Lower lobe of right lung (tissue), 2 donors: Measurements from ENCODE around the gene TEX36. TPM values are rescaled to one million over a fixed set of nuclear protein-coding genes. Genes with fewer than 3 reads are reported as not detected.
"Not testable (repeated sequence)": the region's sequence is repeated elsewhere in the genome, so short reads cannot be mapped to it uniquely, and the experiment has no call there.

Experiments
- ATAC-seq, 2 donors: fragments of 200-7000 bp; cut with Tn5 transposase; one replicate each; pipeline ENCODE4 v1.9.1; 2020 to 2022; ENCODE audit warnings: mild to moderate bottlenecking in 2 of 2, moderate library complexity in 2 of 2
- DNase-seq: peaks from one replicate; pipeline ENCODE4 v3.0.0-alpha.2; 2020
- H3K27ac ChIP-seq: fragments of 200-600 bp; one replicate; pipeline ENCODE4 v1.8.0; 2022
- H3K27me3 ChIP-seq: fragments of 200-600 bp; one replicate; pipeline ENCODE4 v1.8.0; 2022; ENCODE audit warnings: low read depth
- H3K36me3 ChIP-seq: fragments of 200-600 bp; one replicate; pipeline ENCODE4 v1.8.0; 2022; ENCODE audit warnings: mild to moderate bottlenecking
- H3K4me1 ChIP-seq: fragments of 200-600 bp; one replicate; pipeline ENCODE4 v1.8.0; 2022
- H3K4me3 ChIP-seq: fragments of 200-600 bp; one replicate; pipeline ENCODE4 v1.8.0; 2022; ENCODE audit warnings: mild to moderate bottlenecking
- H3K9me3 ChIP-seq: fragments of 200-600 bp; one replicate; pipeline ENCODE4 v1.8.0; 2022
- CTCF ChIP-seq: fragments of 200-600 bp; IDR thresholded peaks from one replicate; pipeline ENCODE4 v1.8.0; 2022; ENCODE audit warnings: antibody characterized with exemption, mild to moderate bottlenecking
- intact Hi-C: fragments of 100-400 bp; cut with DNase I; formaldehyde crosslinking; loops from one replicate; pipeline ENCODE4 v1.11.0; 2022
- total RNA-seq: library from RNA; stranded (reverse); fragmentation: NEBNext Ultra II Directional; extraction: Animal tissue kit (Norgen Biotek cat#: 25700); gene quantifications from one replicate; pipeline ENCODE4 v1.2.1, GENCODE V29; 2021
- donor health status: DM: no; HTN: yes; CAD: no; lungs with severe emphysema.

Gene TEX36
- total RNA-seq, 1 donor from 2014 or later = not detected

DNA sequence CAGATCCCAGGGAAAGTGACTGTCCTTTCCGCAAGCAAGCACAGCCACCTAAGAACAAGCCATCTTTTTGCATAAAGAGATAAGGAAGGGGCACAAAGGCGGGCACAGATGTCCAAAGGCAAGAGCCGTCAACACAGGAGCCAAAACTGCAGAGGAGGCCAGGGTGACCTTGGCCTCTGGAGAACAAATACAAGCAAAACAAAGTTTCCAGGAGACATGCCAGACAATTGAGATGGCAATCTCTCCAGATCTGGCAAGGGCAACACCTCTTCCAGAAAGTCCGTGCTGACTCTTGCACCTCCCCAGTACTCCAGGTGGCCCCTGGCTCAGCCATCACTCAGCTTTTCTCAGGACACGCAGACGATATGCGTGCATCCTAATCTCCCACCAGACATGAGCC lies 58.2 kb downstream of the TEX36 start:
- Histone ChIP-seq H3K4me3 (no peak overlapping the region), H3K27ac (no peak overlapping the region), H3K36me3 (no peaks in the 10 kb centered on the region), H3K9me3 (no peaks in the 10 kb centered on the region), H3K4me1 (no peaks in the 10 kb centered on the region), H3K27me3 (no peaks in the 10 kb centered on the region)
- ATAC-seq (no peak), DNase-seq (no peak)
- intact Hi-C loops = no loop called here
- no peak for TF ChIP-seq CTCF

DNA sequence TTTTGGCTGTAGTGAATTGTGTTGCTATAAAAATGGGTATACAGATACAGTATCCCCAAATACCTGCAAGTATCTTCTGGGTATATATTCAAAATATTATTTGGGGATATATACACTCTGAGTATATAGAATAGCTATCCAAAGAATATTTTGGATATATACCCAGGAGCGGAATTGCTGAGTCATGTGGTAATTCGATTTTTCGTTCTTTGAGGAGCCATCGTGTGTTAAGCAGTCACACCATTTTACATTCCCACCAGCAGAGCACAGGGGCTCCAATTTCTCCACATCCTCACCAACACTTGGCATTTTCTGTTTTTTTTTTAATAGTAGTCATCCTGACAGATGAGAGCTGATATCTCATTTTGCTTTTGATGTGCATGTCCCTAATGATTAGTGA lies 61.9 kb downstream of the TEX36 start:
- no peaks in the 10 kb centered on the region for H3K9me3 ChIP-seq
- intact Hi-C loops = no loop called here
- ATAC-seq = no peak
- no peaks in the 10 kb centered on the region for H3K36me3 ChIP-seq
- no peak overlapping the region for H3K27ac ChIP-seq
- H3K27me3 ChIP-seq = no peaks in the 10 kb centered on the region
- H3K4me1 ChIP-seq = no peaks in the 10 kb centered on the region
- no peak overlapping the region for H3K4me3 ChIP-seq
- no peak for TF ChIP-seq CTCF
- no peak for DNase-seq

DNA sequence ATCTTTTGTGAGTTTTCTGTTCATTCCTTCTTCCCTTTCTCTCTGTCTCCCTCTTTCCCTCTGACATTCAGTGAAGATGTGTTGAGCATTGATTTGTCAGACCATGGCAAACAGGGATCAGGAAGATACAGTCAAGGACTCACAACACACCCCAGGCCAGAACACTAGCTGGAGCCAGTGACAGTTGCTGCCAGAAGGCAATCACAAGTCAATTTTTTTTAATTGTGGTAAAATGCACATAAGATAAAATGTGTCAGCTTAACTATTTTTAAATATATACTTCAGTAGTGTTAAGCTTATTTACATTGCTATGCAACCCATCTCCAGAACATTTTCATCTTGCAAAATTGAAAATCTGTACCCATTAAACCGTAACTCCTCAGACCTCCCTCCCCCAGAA lies 62.6 kb downstream of the TEX36 start:
- H3K4me3 ChIP-seq = no peak overlapping the region
- TF ChIP-seq CTCF = no peak
- H3K27ac ChIP-seq = no peak overlapping the region
- intact Hi-C loops = no loop called here
- DNase-seq = no peak
- no peaks in the 10 kb centered on the region for H3K4me1 ChIP-seq
- no peaks in the 10 kb centered on the region for H3K9me3 ChIP-seq
- no peaks in the 10 kb centered on the region for H3K27me3 ChIP-seq
- no peaks in the 10 kb centered on the region for H3K36me3 ChIP-seq
- no peak for ATAC-seq

DNA sequence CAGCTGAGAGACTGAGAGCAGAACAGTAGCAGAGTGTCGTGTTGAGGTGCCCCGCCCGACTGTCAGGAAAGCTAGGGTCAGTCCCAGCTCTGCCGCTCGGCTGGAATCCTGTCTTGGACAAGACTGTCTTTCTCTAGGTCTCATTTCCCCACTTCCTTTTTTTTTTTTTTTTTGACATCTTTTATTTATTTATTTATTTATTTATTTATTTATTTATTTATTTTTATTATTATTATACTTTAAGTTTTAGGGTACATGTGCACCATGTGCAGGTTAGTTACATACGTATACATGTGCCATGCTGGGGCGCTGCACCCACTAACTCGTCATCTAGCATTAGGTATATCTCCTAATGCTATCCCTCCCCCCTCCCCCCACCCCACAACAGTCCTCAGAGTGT lies 69.9 kb downstream of the TEX36 start:
- H3K4me3 ChIP-seq, H3K36me3 ChIP-seq, DNase-seq, H3K9me3 ChIP-seq, H3K27me3 ChIP-seq, H3K4me1 ChIP-seq, intact Hi-C loops, H3K27ac ChIP-seq, ATAC-seq: not testable (repeated sequence)

GRCh38 chr10:125611756-125612155 lies 71.2 kb downstream of the TEX36 start:
- no peak for DNase-seq
- ATAC-seq = no peak
- TF ChIP-seq CTCF = no peak
- H3K27ac ChIP-seq = no peak overlapping the region
- H3K9me3 ChIP-seq = no peaks in the 10 kb centered on the region
- H3K4me1 ChIP-seq = no peaks in the 10 kb centered on the region
- intact Hi-C loops = no loop called here
- H3K36me3 ChIP-seq = no peaks in the 10 kb centered on the region
- no peaks in the 10 kb centered on the region for H3K27me3 ChIP-seq
- no peak overlapping the region for H3K4me3 ChIP-seq

- intact Hi-C loops = no loop called here
- Histone ChIP-seq H3K27me3 (no peaks in the 10 kb centered on the region), H3K4me1 (no peaks in the 10 kb centered on the region), H3K27ac (no peak overlapping the region), H3K4me3 (no peak overlapping the region), H3K9me3 (no peaks in the 10 kb centered on the region), H3K36me3 (no peaks in the 10 kb centered on the region)
- no peak for TF ChIP-seq CTCF
- DNase-seq (no peak), ATAC-seq (no peak)
Measured at GRCh38 chr10:125611216-125611615, 71.7 kb downstream of the TEX36 start.
